Activated effector memory CD4-positive, alpha-beta T cell treated with anti-CD3 and anti-CD28 coated beads, Interleukin-2, amount 50 U/mL, for 16 hours (primary cell): Measurements from ENCODE around the gene PROM1.

Experiments used
- DNase-seq: peaks from one replicate; pipeline ENCODE4 v3.0.0-alpha.2; 2020

PROM1 gene

DNA sequence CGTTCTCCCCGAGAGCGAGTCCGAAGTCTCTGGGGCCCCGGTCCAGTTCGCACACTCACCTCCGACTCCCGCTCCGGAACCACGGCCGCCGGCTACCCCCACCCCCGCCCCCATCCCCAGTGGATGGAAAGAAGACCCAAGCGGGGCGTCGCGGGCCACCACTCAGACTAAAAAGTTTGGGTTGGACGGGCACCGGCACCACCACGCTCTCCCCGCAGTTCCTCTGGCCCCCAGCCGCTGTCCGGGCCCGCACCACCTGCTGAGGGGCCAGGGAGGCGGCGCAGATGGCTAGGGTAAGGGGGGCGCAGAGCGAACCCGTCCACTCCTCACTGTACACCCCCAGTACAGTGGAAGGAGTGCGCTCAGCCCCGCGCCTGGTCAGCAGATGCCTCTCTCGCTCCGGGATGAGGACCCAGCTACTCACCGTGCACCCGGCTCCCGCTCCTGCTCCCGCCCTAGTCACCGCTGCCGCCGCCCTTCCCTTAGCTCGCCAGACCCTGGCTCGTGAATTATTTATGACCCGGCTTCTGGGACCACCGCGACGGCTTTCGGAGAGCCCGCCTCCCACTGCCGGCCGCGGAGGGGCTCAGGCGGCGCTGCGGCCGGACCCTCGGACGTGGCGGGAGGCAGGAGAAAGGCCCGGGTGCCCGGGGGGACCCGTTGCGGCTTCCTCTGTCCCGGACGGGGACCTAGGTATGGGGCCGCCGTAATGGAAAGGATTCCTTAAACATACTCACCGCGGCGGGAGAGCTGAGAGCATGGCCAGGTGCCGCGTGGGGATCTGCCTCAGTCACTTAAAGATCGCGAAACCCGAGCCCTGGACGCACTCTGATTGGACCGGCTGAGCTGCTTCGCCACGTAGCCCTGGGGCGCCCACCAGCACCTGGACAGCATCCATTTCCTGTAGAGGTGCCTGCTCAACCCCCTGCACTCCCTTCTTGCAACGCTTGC lies at the start of gene PROM1:
Gene PROM1 (minus strand): TSS at position 783 of the 951 bp plus-strand sequence. CDS start 8,117 bp downstream, outside the sequence.
- no peak for DNase-seq

DNA sequence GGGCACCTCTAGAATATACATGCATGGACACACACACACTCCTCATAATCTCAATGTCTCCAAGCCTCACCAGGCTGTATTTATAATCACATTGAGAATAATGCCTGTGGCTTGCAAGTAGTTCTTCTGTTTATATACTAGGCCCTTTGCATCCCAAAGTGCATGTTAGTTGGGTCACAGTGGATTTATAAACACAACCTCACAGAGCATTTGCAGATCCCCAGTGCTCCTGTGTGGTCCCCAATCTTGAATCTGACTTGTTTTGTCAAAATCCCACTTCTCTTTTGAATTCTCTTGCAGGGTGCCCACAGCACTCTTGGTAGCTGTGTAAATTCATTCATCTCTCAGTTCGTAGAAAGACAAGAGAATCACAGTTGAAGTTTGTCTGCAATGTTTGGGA lies 49.6 kb upstream of the PROM1 start:
- no peak for DNase-seq

GRCh38 chr4:16131293-16131692 lies 47.5 kb upstream of the PROM1 start:
- no peak for DNase-seq

DNA sequence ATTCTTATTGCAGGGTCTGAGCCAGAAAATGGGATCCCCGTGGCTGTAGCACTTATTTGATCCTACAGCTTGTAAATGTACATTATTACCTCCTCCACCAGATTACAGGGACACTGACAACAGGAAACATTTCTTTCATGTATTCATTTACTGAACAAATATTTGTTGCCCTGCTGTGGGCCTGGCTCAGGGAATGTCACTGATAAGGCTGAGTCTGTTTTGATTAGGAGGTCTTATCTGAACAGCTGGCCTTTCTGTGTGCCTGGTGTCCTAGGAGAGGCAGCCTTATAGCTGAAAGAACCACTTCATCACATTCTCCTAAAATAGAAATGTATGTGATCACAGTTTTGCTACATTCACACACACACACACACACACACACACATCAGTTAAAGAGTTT lies 45.5 kb upstream of the PROM1 start:
- no peak for DNase-seq

GRCh38 chr4:16126714-16127113 lies 42.9 kb upstream of the PROM1 start:
- DNase-seq: no peak

DNA sequence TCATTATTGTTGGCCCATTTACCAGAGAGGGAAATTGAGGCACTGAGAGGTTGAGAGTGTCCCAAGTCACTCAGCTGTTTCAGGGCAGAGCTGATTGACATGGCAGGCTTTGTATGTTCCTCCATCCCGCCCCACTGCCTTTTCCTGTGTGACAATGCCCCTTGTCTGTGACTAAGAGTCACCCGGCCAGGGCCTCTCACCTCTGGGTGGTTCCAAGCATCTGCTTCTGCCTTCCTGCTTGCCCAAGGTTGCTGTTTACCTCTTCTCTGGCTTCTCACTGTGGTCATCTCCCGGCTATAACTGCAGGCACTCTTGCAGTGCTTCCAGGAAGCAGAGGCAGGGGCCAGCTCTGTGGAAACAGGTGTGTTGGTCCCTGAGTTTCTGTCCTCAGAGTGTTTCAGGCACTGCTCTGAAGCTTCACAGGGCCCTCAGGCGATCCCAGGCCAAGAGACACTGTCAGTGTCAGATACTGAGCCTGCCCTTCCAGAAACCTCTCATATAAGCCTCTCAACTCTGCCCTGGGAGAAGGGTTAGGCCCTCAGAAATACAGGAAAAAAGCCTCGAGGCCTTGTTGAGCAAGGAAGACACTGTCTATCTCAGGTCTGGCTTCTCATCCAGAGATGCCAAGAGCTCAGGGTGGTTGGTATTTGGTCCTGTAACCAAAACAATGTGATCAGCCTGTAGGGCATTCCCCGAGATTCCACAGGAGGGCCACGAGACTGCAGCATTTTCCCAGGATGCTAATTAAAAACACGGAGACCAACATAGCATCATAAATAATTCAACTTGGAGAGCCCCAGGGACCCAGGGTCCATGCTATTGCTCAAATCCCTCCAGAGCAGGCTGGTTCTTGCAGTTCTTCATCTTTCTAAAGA lies 42.0 kb upstream of the PROM1 start:
- DNase-seq: no peak

- no peak for DNase-seq
These were observed 40.4 kb upstream of the PROM1 start for GRCh38 chr4:16124232-16124631.

DNA sequence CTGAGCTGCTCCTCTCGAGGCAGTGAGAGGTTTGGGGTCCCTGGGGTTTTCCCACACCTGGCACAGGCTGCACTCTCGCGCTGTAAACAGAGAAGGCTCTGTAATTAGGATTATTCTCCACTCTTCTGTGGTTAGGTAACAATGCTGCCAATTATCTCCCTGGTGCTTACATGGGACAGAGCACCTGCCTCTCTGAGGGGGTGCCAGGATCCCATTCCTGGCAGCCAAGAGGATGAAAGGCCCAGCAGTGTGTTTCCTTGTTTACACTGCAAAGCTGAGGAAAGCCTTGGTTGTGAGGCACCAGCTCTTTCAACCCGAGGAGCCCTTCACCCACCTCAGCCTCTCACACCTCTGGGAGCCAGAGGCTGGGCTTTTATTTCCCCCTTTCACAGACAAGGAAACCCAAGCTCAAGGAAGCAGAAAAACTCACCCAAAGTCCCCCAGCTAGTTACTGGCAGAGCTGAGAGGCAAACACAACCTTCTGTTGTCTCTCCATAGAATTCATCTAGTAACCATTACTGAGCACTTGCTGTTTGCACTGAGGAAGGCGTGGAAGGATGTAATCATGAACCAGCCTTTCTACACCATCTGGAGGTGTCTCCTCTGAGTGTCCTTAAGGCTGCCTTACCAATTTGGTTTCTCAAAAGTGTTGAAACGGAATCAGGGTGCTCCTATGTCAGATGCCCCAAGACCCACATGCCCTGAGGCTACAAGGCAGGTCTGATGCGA lies 39.7 kb upstream of the PROM1 start:
- DNase-seq: no peak

DNA sequence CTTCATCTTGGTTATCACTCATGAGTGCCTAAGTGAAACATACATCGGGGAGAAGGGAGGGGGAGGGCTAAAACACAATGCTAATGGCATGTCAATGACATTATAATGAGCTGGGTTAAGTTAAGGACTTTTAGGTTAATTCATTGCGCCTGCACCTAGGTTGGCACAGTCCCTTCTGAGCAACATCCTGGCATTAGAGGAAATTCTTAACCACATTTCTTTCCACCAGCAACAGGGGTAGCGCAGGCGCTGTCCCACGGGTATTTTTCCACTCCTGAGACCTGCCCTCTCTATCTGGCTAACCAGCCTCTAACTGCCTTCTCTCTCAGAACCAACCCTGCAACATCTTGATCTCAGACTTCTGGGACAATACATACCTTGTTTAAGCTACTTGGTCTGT lies 39.0 kb upstream of the PROM1 start:
- DNase-seq: peak; percentile 67

DNA sequence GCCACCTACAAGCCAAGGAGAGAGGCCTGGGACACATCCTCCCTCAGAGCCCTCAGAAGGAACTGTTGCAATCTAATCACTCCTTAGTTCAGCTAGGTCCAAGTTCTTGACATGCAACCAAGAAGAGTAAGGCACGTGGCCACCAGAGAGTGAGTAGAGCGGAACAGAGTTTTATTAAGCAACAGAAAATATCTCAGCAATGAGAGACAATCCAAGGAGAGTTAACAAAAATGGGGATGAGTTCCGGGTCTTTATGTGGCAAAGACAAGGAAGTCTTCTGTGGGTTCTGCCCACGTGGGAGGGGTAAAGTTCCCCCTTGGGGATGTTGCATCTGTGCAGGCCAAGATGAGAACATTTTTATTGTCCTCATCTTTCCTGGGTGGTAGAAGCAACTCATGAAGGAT lies 38.5 kb upstream of the PROM1 start:
- DNase-seq: no peak

DNA sequence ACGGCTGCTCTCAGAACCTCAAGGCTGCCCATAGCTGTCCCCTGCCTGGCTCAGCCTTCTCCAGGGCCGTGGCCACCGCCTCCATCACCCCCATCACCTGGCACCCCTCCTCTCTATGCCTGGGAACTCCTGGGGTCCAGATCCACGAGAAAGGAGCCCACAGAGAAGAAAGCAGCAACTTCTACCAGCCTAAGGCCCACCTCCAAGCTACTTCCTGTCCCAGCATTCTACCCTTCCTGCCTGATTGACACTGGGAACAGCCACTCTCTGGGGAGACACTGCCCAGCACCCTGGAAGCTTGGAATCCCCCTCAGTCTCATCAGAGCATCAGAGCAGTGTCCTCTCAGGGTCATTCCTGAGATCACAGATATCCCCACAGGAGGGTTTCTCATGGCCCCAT lies 36.9 kb upstream of the PROM1 start:
- no peak for DNase-seq

DNA sequence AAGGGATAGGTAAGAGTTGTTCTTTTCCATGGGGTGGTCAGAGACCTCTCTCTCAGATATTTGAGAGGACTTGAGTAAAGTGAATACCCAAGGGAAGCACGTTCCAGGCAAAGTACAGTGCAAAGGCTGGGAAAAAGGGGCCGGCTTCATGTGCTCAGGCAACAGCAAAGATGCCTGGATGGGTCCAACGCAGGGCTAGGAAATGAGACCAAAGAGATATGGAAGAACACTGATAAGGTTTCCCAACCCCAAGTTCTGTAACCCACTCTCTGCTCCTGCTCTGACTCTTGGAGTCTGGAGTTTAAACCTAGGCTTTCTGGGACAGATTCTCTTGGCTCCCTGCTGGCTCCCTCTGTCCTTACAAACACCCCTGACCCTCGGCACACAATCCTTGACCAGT lies 36.2 kb upstream of the PROM1 start:
- DNase-seq: no peak

- DNase-seq: no peak
These were observed 34.3 kb upstream of the PROM1 start for GRCh38 chr4:16118090-16118489.

DNA sequence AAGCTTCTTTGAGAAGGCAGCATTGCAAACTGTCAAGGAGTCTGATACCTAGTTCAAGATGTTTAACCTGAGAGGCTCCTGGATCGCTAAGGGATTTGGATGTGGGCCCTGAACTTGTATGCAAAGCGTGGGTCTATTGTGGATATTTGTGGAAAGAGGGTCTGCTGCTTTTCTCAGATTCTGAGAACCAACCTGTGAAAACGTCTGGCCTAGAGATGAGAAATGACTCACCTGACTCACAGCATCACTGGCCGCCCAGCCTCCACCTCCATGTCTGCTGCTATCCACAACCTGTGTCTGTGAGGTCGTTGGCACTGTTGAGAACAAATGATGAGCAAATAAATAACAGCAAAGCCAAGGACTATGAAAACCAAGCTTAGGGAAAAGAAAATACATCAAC lies 33.3 kb upstream of the PROM1 start:
- DNase-seq: no peak

- DNase-seq: no peak
These were observed 32.7 kb upstream of the PROM1 start for GRCh38 chr4:16116493-16116990.

GRCh38 chr4:16116019-16116418 lies 32.2 kb upstream of the PROM1 start:
- DNase-seq: no peak

- DNase-seq: no peak
These were observed 30.7 kb upstream of the PROM1 start for GRCh38 chr4:16114546-16114945.

- no peak for DNase-seq
These were observed 29.9 kb upstream of the PROM1 start for GRCh38 chr4:16113741-16114140.

DNA sequence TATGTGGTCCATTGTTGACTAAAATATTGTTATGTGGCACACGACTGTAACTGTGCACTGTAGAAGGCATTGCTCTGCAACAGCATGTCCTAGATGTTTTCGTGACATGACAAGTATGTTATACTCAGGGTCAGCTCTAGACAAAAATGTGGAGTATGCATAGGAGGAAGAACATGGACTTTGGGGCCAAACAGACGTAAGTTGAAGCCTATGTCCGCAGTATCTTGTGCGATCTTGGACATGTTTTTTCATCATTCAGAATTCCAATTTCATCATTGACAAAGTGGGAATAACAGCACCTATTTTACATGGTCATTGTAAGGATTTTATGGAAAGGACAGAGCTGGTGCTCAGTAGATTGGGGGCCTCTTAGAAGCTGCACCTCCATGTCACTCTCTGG lies 27.7 kb upstream of the PROM1 start:
- DNase-seq: no peak

GRCh38 chr4:16110661-16111290 lies 27.0 kb upstream of the PROM1 start:
- DNase-seq: no peak

- DNase-seq: no peak
These were observed 26.4 kb upstream of the PROM1 start for GRCh38 chr4:16110199-16110598.

DNA sequence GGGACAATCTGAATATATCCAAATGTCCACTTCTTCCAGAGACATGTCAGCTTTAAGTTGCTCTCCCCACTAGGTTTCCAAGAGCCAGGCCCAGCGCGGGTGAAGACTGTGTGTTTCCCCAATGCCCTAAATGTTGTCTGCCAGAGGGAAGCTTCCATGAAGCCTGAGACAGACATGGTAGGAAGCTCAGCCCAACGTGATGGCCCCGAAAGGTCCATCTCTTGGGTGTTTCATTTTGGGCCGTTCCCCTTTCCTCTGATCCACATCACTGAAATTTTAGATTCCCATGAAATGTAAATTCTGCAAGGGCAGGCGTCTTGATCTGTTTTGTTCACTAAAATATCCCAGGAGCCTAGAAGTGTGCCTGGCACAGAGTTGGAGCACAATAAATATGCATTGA lies 25.4 kb upstream of the PROM1 start:
- no peak for DNase-seq
